Measurements from ENCODE around the gene NEAT1.

- no peak for TF ChIP-seq TAF1 (IDR thresholded peaks at IDR 0.05; ENCODE audit: low read depth, low read length)
- TF ChIP-seq POLR2A (IDR thresholded peaks at IDR 0.05; ENCODE audit: low read depth, low read length), result no peak
- TF ChIP-seq POLR2AphosphoS5 (IDR thresholded peaks at IDR 0.05; ENCODE audit: low read depth, low read length), result no peak
- peak; percentile 69 for TF ChIP-seq SPI1 (IDR thresholded peaks at IDR 0.05; ENCODE audit: low read depth, low read length)
These were observed 9.0 kb downstream of the NEAT1 start for GRCh38 chr11:65431451-65432099.

Data from GM12891 (cell line).